ENCODE data around the gene ADAM23.

The ADAM23 gene

DNA sequence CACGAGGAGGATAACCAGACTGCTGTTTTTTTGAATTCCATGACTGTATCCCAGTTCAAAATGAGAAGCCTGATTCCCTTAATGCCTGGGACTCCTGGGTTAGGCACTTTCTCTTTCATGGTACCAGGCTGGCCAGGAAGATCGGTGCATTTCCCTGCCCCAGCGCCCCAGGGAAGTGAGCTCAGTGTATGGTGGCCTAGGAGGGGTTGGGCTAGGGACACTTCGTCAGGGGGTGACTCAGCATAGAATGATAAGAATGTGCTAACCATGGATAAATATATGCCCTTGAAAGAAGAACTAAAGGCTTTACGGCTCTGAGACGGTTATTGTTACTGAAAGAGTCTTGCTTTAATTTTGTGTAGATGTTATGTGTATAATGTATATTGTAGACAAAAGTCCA, 171.5 kb downstream of the ADAM23 start:
- no peak overlapping the region for H3K4me2 ChIP-seq (ENCODE audit: insufficient read depth, low read length, poor library complexity, severe bottlenecking)
- no peak for DNase-seq (ENCODE audit: low spot score)
- no peak overlapping the region for H3K23ac ChIP-seq (ENCODE audit: low read depth, low read length, poor library complexity)
- no peak overlapping the region for H3K27ac ChIP-seq (replicated peaks; ENCODE audit: low read length)
- H3K14ac ChIP-seq (ENCODE audit: low read length) = no peak overlapping the region
- no peak overlapping the region for H2BK12ac ChIP-seq (ENCODE audit: low read length)
- H4K8ac ChIP-seq (ENCODE audit: low read depth, low read length) = no peak overlapping the region
- no peak overlapping the region for H2BK5ac ChIP-seq (ENCODE audit: low read length)
- H3K18ac ChIP-seq (ENCODE audit: low read length) = no peak overlapping the region
- no peak overlapping the region for H2AK5ac ChIP-seq (ENCODE audit: low read depth, low read length)
- no peak overlapping the region for H2AFZ ChIP-seq (ENCODE audit: low read length)
- H3K36me3 ChIP-seq (replicated peaks in 1 of 2; ENCODE audit: control insufficient read depth in 2 of 2, insufficient read depth in 2 of 2, low read length in 2 of 2) = peaks cover 0 to 3% of the 10 kb centered on the region in 2 donors
- H3K9ac ChIP-seq (ENCODE audit: low read depth, low read length, poor library complexity) = no peak overlapping the region
- no peak overlapping the region for H3K4me3 ChIP-seq (ENCODE audit: low read length in 2 of 2)
- no peak overlapping the region for H3K4ac ChIP-seq (ENCODE audit: low read length)
- no CpG with 5 or more reads among the region's 6 CpGs for WGBS, 2 donors (ENCODE audit: extremely low coverage in 2 of 2, insufficient read length in 2 of 2, insufficient replicate concordance in 1 of 2)
- peaks cover 0 to 8% of the 10 kb centered on the region in 2 donors for H3K9me3 ChIP-seq (replicated peaks in 1 of 2; ENCODE audit: control insufficient read depth in 2 of 2, insufficient read depth in 1 of 2, low read depth in 1 of 2, low read length in 2 of 2)
- peaks cover 7 to 8% of the 10 kb centered on the region in 2 donors for H3K4me1 ChIP-seq (ENCODE audit: control insufficient read depth in 2 of 2, insufficient read depth in 1 of 2, low read depth in 1 of 2, low read length in 2 of 2)
- no peak overlapping the region for H4K91ac ChIP-seq (ENCODE audit: low read depth, low read length, poor library complexity)
- H2BK15ac ChIP-seq (ENCODE audit: low read length) = no peak overlapping the region
- H2BK120ac ChIP-seq (ENCODE audit: low read depth, low read length) = no peak overlapping the region
- H3K79me1 ChIP-seq (ENCODE audit: low read depth, low read length) = no peaks in the 10 kb centered on the region
- H3K27me3 ChIP-seq (ENCODE audit: control insufficient read depth in 3 of 3, insufficient read depth in 3 of 3, low read depth in 1 of 3, low read length in 3 of 3) = no peaks in the 10 kb centered on the region

DNA sequence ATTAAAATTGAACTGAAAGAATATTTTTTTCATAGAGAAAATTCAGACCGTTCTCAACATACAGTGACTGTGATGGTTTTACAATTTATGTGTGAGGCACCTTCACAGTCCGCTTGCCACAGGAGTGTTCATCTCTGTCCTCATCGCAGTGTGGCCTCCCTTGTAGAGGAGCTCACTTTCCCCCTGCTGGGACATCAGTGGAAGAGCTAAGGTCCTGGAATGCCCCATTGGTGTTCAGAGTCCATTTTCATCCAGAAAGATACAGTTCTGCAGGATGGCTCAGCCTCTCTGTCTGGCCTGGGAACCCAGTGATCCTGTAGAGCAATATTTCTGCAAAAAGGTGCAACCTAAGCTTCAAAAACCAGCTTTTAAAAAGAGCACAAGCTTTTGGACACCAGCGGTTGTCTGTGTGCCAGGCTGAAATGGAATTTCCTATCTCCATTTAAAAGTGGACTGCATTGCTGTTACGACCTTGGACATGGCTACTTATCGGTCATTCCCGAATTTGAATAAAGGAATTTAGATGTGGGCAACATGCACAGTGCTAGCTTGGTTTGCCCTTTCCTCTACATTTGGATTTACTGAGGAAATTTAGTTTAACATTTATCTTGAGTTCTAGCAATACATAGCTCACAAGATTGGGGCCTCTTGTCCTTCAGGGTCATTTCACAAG, 172.2 kb downstream of the ADAM23 start:
- H3K27ac ChIP-seq (replicated peaks; ENCODE audit: low read length) = no peak overlapping the region
- H3K27me3 ChIP-seq (ENCODE audit: control insufficient read depth in 3 of 3, insufficient read depth in 3 of 3, low read depth in 1 of 3, low read length in 3 of 3) = no peaks in the 10 kb centered on the region
- H3K36me3 ChIP-seq (replicated peaks in 1 of 2; ENCODE audit: control insufficient read depth in 2 of 2, insufficient read depth in 2 of 2, low read length in 2 of 2) = peaks cover 0 to 3% of the 10 kb centered on the region in 2 donors
- H3K18ac ChIP-seq (ENCODE audit: low read length) = no peak overlapping the region
- no peak overlapping the region for H3K9ac ChIP-seq (ENCODE audit: low read depth, low read length, poor library complexity)
- no peak overlapping the region for H2BK5ac ChIP-seq (ENCODE audit: low read length)
- H3K4ac ChIP-seq (ENCODE audit: low read length) = no peak overlapping the region
- WGBS, 2 donors (ENCODE audit: extremely low coverage in 2 of 2, insufficient read length in 2 of 2, insufficient replicate concordance in 1 of 2) = no CpG with 5 or more reads among the region's 7 CpGs
- H4K91ac ChIP-seq (ENCODE audit: low read depth, low read length, poor library complexity) = no peak overlapping the region
- H4K8ac ChIP-seq (ENCODE audit: low read depth, low read length) = no peak overlapping the region
- no peak overlapping the region for H3K4me3 ChIP-seq (ENCODE audit: low read length in 2 of 2)
- no peak overlapping the region for H2BK120ac ChIP-seq (ENCODE audit: low read depth, low read length)
- H3K79me1 ChIP-seq (ENCODE audit: low read depth, low read length) = no peaks in the 10 kb centered on the region
- no peak for DNase-seq (ENCODE audit: low spot score)
- H2BK15ac ChIP-seq (ENCODE audit: low read length) = no peak overlapping the region
- H3K14ac ChIP-seq (ENCODE audit: low read length) = no peak overlapping the region
- H2BK12ac ChIP-seq (ENCODE audit: low read length) = no peak overlapping the region
- peaks cover 0 to 8% of the 10 kb centered on the region in 2 donors for H3K9me3 ChIP-seq (replicated peaks in 1 of 2; ENCODE audit: control insufficient read depth in 2 of 2, insufficient read depth in 1 of 2, low read depth in 1 of 2, low read length in 2 of 2)
- H3K4me2 ChIP-seq (ENCODE audit: insufficient read depth, low read length, poor library complexity, severe bottlenecking) = no peak overlapping the region
- H3K4me1 ChIP-seq (ENCODE audit: control insufficient read depth in 2 of 2, insufficient read depth in 1 of 2, low read depth in 1 of 2, low read length in 2 of 2) = peaks cover 7 to 8% of the 10 kb centered on the region in 2 donors
- H2AFZ ChIP-seq (ENCODE audit: low read length) = no peak overlapping the region
- no peak overlapping the region for H2AK5ac ChIP-seq (ENCODE audit: low read depth, low read length)
- no peak overlapping the region for H3K23ac ChIP-seq (ENCODE audit: low read depth, low read length, poor library complexity)

DNA sequence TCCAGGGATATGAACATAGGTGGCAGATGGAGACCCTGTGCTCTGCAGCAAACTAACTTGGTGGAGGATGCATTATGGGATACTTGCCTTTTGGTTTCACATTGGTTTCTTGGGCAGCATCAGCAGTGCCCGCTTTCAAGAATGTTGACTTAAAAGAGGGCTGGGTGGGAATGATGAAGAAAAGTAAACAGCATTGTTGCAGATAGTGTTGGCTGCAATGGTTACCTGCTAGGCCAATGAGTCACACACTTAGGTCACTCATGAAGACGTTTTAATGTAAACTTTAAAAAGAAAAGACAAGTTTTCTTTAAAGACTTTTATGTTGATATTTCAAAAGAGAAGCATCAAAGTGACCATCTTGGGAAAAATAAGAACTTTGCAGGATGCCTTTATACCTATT, 172.8 kb downstream of the ADAM23 start:
- no peak overlapping the region for H2BK12ac ChIP-seq (ENCODE audit: low read length)
- no peak overlapping the region for H3K4me2 ChIP-seq (ENCODE audit: insufficient read depth, low read length, poor library complexity, severe bottlenecking)
- DNase-seq (ENCODE audit: low spot score) = no peak
- H3K27ac ChIP-seq (replicated peaks; ENCODE audit: low read length) = no peak overlapping the region
- H3K4me3 ChIP-seq (ENCODE audit: low read length in 2 of 2) = no peak overlapping the region
- no peak overlapping the region for H2BK15ac ChIP-seq (ENCODE audit: low read length)
- H3K14ac ChIP-seq (ENCODE audit: low read length) = no peak overlapping the region
- H2BK120ac ChIP-seq (ENCODE audit: low read depth, low read length) = no peak overlapping the region
- no peaks in the 10 kb centered on the region for H3K27me3 ChIP-seq (ENCODE audit: control insufficient read depth in 3 of 3, insufficient read depth in 3 of 3, low read depth in 1 of 3, low read length in 3 of 3)
- no peak overlapping the region for H4K8ac ChIP-seq (ENCODE audit: low read depth, low read length)
- no peak overlapping the region for H2AFZ ChIP-seq (ENCODE audit: low read length)
- no peak overlapping the region for H4K91ac ChIP-seq (ENCODE audit: low read depth, low read length, poor library complexity)
- peaks cover 7 to 8% of the 10 kb centered on the region in 2 donors for H3K4me1 ChIP-seq (ENCODE audit: control insufficient read depth in 2 of 2, insufficient read depth in 1 of 2, low read depth in 1 of 2, low read length in 2 of 2)
- H3K4ac ChIP-seq (ENCODE audit: low read length) = no peak overlapping the region
- peaks cover 0 to 3% of the 10 kb centered on the region in 2 donors for H3K36me3 ChIP-seq (replicated peaks in 1 of 2; ENCODE audit: control insufficient read depth in 2 of 2, insufficient read depth in 2 of 2, low read length in 2 of 2)
- no peak overlapping the region for H3K9ac ChIP-seq (ENCODE audit: low read depth, low read length, poor library complexity)
- no peak overlapping the region for H3K18ac ChIP-seq (ENCODE audit: low read length)
- no peaks in the 10 kb centered on the region for H3K79me1 ChIP-seq (ENCODE audit: low read depth, low read length)
- no peak overlapping the region for H2AK5ac ChIP-seq (ENCODE audit: low read depth, low read length)
- peaks cover 0 to 8% of the 10 kb centered on the region in 2 donors for H3K9me3 ChIP-seq (replicated peaks in 1 of 2; ENCODE audit: control insufficient read depth in 2 of 2, insufficient read depth in 1 of 2, low read depth in 1 of 2, low read length in 2 of 2)
- H3K23ac ChIP-seq (ENCODE audit: low read depth, low read length, poor library complexity) = no peak overlapping the region
- no peak overlapping the region for H2BK5ac ChIP-seq (ENCODE audit: low read length)
- no CpG with 5 or more reads among the region's 2 CpGs for WGBS, 2 donors (ENCODE audit: extremely low coverage in 2 of 2, insufficient read length in 2 of 2, insufficient replicate concordance in 1 of 2)

DNA sequence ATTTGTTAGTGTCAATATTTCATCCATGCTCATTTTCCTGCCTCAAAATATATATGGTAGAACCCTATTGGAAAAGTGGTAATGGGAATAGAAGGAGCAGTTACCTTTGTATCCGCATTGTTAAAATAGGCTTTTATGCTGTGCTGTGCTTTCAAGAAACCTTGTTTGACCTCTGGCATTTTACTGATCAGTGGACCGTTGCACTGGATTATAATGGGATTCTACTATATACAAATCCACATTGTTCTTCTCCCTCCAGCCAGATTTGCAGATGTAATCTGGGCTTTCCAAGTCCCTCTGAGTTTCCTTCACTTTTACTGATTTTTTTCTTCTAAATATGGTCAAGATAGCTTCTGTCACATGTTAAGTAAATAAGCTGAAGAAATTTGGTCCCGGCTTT, 175.7 kb downstream of the ADAM23 start:
- Histone ChIP-seq H3K9me3 (replicated peaks in 1 of 2; ENCODE audit: control insufficient read depth in 2 of 2, insufficient read depth in 1 of 2, low read depth in 1 of 2, low read length in 2 of 2) (no peaks in the 10 kb centered on the region), H2BK15ac (ENCODE audit: low read length) (no peak overlapping the region), H4K91ac (ENCODE audit: low read depth, low read length, poor library complexity) (no peak overlapping the region), H2BK5ac (ENCODE audit: low read length) (no peak overlapping the region), H2AK5ac (ENCODE audit: low read depth, low read length) (no peak overlapping the region), H3K4me1 (ENCODE audit: control insufficient read depth in 2 of 2, insufficient read depth in 1 of 2, low read depth in 1 of 2, low read length in 2 of 2) (peaks cover 4 to 6% of the 10 kb centered on the region in 2 donors), H3K4me2 (ENCODE audit: insufficient read depth, low read length, poor library complexity, severe bottlenecking) (no peak overlapping the region), H2AFZ (ENCODE audit: low read length) (no peak overlapping the region), H2BK120ac (ENCODE audit: low read depth, low read length) (no peak overlapping the region), H3K9ac (ENCODE audit: low read depth, low read length, poor library complexity) (no peak overlapping the region), H3K4me3 (ENCODE audit: low read length in 2 of 2) (no peak overlapping the region), H4K8ac (ENCODE audit: low read depth, low read length) (no peak overlapping the region), H3K23ac (ENCODE audit: low read depth, low read length, poor library complexity) (no peak overlapping the region), H3K36me3 (replicated peaks in 1 of 2; ENCODE audit: control insufficient read depth in 2 of 2, insufficient read depth in 2 of 2, low read length in 2 of 2) (no peaks in the 10 kb centered on the region), H3K4ac (ENCODE audit: low read length) (no peak overlapping the region), H3K27ac (replicated peaks; ENCODE audit: low read length) (no peak overlapping the region), H2BK12ac (ENCODE audit: low read length) (no peak overlapping the region), H3K79me1 (ENCODE audit: low read depth, low read length) (no peaks in the 10 kb centered on the region), H3K27me3 (ENCODE audit: control insufficient read depth in 3 of 3, insufficient read depth in 3 of 3, low read depth in 1 of 3, low read length in 3 of 3) (no peaks in the 10 kb centered on the region), H3K18ac (ENCODE audit: low read length) (no peak overlapping the region), H3K14ac (ENCODE audit: low read length) (no peak overlapping the region)
- no CpG with 5 or more reads among the region's 3 CpGs for WGBS, 2 donors (ENCODE audit: extremely low coverage in 2 of 2, insufficient read length in 2 of 2, insufficient replicate concordance in 1 of 2)
- no peak for DNase-seq (ENCODE audit: low spot score)
